ENCODE data around the gene STK38L. TPM values are rescaled to one million over a fixed set of nuclear protein-coding genes. Genes with fewer than 3 reads are reported as not detected.

STK38L gene
- total RNA-seq, 5 donors from 2014 or later (not counting 1 experiment from before 2014, with no cell fraction given): 13.5 to 19.6 (median 18.3) TPM

- Mint-ChIP-seq H3K27me3 (peaks cover 17 to 26% of the 10 kb centered on the region in 2 donors), H3K27ac (no peak overlapping the region), H3K9me3 (no peaks in the 10 kb centered on the region), H3K4me1 (peaks cover 9 to 11% (median 10%) of the 10 kb centered on the region in 3 donors), H3K4me3 (no peak overlapping the region), H3K36me3 (no peaks in the 10 kb centered on the region)
- H3K27ac ChIP-seq (ENCODE audit: low read length): no peak overlapping the region
- H3K4me1 ChIP-seq (ENCODE audit: control insufficient read depth in 1 of 2, extremely low read depth in 1 of 2, insufficient read depth in 2 of 2, low read length in 2 of 2): peaks cover 2 to 9% of the 10 kb centered on the region in 2 experiments
- no peak overlapping the region for H3K4me3 ChIP-seq (ENCODE audit: control insufficient read depth in 1 of 2, extremely low read depth in 1 of 2, low read length in 1 of 2)
- no CpG with 5 or more reads among the region's 1 CpG for WGBS (ENCODE audit: insufficient coverage)
- no peaks in the 10 kb centered on the region for H3K9me3 ChIP-seq
- CTCF ChIA-PET: no interaction called here
- no peaks in the 10 kb centered on the region for H3K36me3 ChIP-seq (ENCODE audit: control insufficient read depth in 2 of 2, extremely low read depth in 1 of 2, insufficient read depth in 1 of 2, low read length in 1 of 2)
- H3K27me3 ChIP-seq (replicated peaks in 1 of 2; ENCODE audit: control insufficient read depth in 2 of 2, extremely low read depth in 1 of 2, insufficient read depth in 2 of 2, low read length in 1 of 2): peaks cover 0 to 18% of the 10 kb centered on the region in 2 experiments
- no peak for DNase-seq
- ATAC-seq (replicated peaks in 1 of 4): no peak
- POLR2A ChIA-PET: no interaction called here
These were observed 93.3 kb downstream of the STK38L start for GRCh38 chr12:27337376-27337775.

GRCh38 chr12:27338473-27338872, 94.4 kb downstream of the STK38L start:
- Histone ChIP-seq H3K27ac (ENCODE audit: low read length) (no peak overlapping the region), H3K27me3 (replicated peaks in 1 of 2; ENCODE audit: control insufficient read depth in 2 of 2, extremely low read depth in 1 of 2, insufficient read depth in 2 of 2, low read length in 1 of 2) (peaks cover 0 to 12% of the 10 kb centered on the region in 2 experiments), H3K36me3 (ENCODE audit: control insufficient read depth in 2 of 2, extremely low read depth in 1 of 2, insufficient read depth in 1 of 2, low read length in 1 of 2) (no peaks in the 10 kb centered on the region), H3K4me1 (ENCODE audit: control insufficient read depth in 1 of 2, extremely low read depth in 1 of 2, insufficient read depth in 2 of 2, low read length in 2 of 2) (peaks cover 2 to 4% of the 10 kb centered on the region in 2 experiments), H3K4me3 (ENCODE audit: control insufficient read depth in 1 of 2, extremely low read depth in 1 of 2, low read length in 1 of 2) (no peak overlapping the region), H3K9me3 (no peaks in the 10 kb centered on the region)
- ATAC-seq (replicated peaks in 1 of 4): no peak
- Mint-ChIP-seq H3K27me3 (peaks cover 13 to 21% of the 10 kb centered on the region in 2 donors), H3K36me3 (no peaks in the 10 kb centered on the region), H3K4me3 (no peak overlapping the region), H3K9me3 (no peaks in the 10 kb centered on the region), H3K27ac (no peak overlapping the region), H3K4me1 (peaks cover 6 to 8% (median 7%) of the 10 kb centered on the region in 3 donors)
- CTCF ChIA-PET: no interaction called here
- POLR2A ChIA-PET: no interaction called here
- DNase-seq: no peak
- WGBS (ENCODE audit: insufficient coverage): 67% methylated on average over 1 of the region's 1 CpG

GRCh38 chr12:27340971-27341370, 96.9 kb downstream of the STK38L start:
- 100% methylated on average over 2 of the region's 3 CpGs for WGBS (ENCODE audit: insufficient coverage)
- no peaks in the 10 kb centered on the region for H3K36me3 Mint-ChIP-seq

GRCh38 chr12:27342536-27342935, 98.5 kb downstream of the STK38L start:
- Mint-ChIP-seq H3K4me3 (no peak overlapping the region), H3K27me3 (peaks cover 2 to 8% of the 10 kb centered on the region in 2 donors), H3K36me3 (no peaks in the 10 kb centered on the region), H3K27ac (no peak overlapping the region), H3K4me1 (no peaks in the 10 kb centered on the region), H3K9me3 (no peaks in the 10 kb centered on the region)
- Histone ChIP-seq H3K4me1 (ENCODE audit: control insufficient read depth in 1 of 2, extremely low read depth in 1 of 2, insufficient read depth in 2 of 2, low read length in 2 of 2) (no peaks in the 10 kb centered on the region), H3K36me3 (ENCODE audit: control insufficient read depth in 2 of 2, extremely low read depth in 1 of 2, insufficient read depth in 1 of 2, low read length in 1 of 2) (no peaks in the 10 kb centered on the region), H3K9me3 (no peaks in the 10 kb centered on the region), H3K27me3 (replicated peaks in 1 of 2; ENCODE audit: control insufficient read depth in 2 of 2, extremely low read depth in 1 of 2, insufficient read depth in 2 of 2, low read length in 1 of 2) (no peaks in the 10 kb centered on the region), H3K4me3 (ENCODE audit: control insufficient read depth in 1 of 2, extremely low read depth in 1 of 2, low read length in 1 of 2) (no peak overlapping the region), H3K27ac (ENCODE audit: low read length) (no peak overlapping the region)
- 100% methylated on average over 1 of the region's 2 CpGs for WGBS (ENCODE audit: insufficient coverage)
- DNase-seq (no peak), ATAC-seq (replicated peaks in 1 of 4) (no peak)
- POLR2A ChIA-PET: no interaction called here
- CTCF ChIA-PET: no interaction called here

More at GRCh38 chr12:27340971-27341370, 96.9 kb downstream of the STK38L start:
- peaks cover 0 to 4% of the 10 kb centered on the region in 2 donors for H3K27me3 Mint-ChIP-seq
- Histone ChIP-seq H3K27me3 (replicated peaks in 1 of 2; ENCODE audit: control insufficient read depth in 2 of 2, extremely low read depth in 1 of 2, insufficient read depth in 2 of 2, low read length in 1 of 2) (peaks cover 0 to 3% of the 10 kb centered on the region in 2 experiments), H3K4me3 (ENCODE audit: control insufficient read depth in 1 of 2, extremely low read depth in 1 of 2, low read length in 1 of 2) (no peak overlapping the region), H3K9me3 (no peaks in the 10 kb centered on the region), H3K4me1 (ENCODE audit: control insufficient read depth in 1 of 2, extremely low read depth in 1 of 2, insufficient read depth in 2 of 2, low read length in 2 of 2) (no peaks in the 10 kb centered on the region), H3K27ac (ENCODE audit: low read length) (no peak overlapping the region), H3K36me3 (ENCODE audit: control insufficient read depth in 2 of 2, extremely low read depth in 1 of 2, insufficient read depth in 1 of 2, low read length in 1 of 2) (no peaks in the 10 kb centered on the region)
- POLR2A ChIA-PET: no interaction called here
- CTCF ChIA-PET: no interaction called here
- no peak overlapping the region for H3K4me3 Mint-ChIP-seq
- DNase-seq (no peak), ATAC-seq (replicated peaks in 1 of 4) (no peak)
- H3K9me3 Mint-ChIP-seq: no peaks in the 10 kb centered on the region
- no peak overlapping the region for H3K27ac Mint-ChIP-seq
- no peaks in the 10 kb centered on the region for H3K4me1 Mint-ChIP-seq

- no peaks in the 10 kb centered on the region for H3K9me3 Mint-ChIP-seq
- H3K4me1 ChIP-seq (ENCODE audit: control insufficient read depth in 1 of 2, extremely low read depth in 1 of 2, insufficient read depth in 2 of 2, low read length in 2 of 2): no peaks in the 10 kb centered on the region
- no peaks in the 10 kb centered on the region for H3K4me1 Mint-ChIP-seq
- peaks cover 4 to 14% of the 10 kb centered on the region in 2 donors for H3K27me3 Mint-ChIP-seq
- POLR2A ChIA-PET: no interaction called here
- no peaks in the 10 kb centered on the region for H3K9me3 ChIP-seq
- no peak overlapping the region for H3K27ac Mint-ChIP-seq
- no peak for DNase-seq
- ATAC-seq (replicated peaks in 1 of 4): no peak
- H3K27me3 ChIP-seq (replicated peaks in 1 of 2; ENCODE audit: control insufficient read depth in 2 of 2, extremely low read depth in 1 of 2, insufficient read depth in 2 of 2, low read length in 1 of 2): no peaks in the 10 kb centered on the region
- CTCF ChIA-PET: interaction anchor here in 1 of 2 donors (0.7 kb wide), 1 partner anchor 210 kb away, joined by 3 read pairs; no protein-coding TSS in a partner anchor
- WGBS (ENCODE audit: insufficient coverage): 60% methylated on average over 1 of the region's 5 CpGs
- no peaks in the 10 kb centered on the region for H3K36me3 ChIP-seq (ENCODE audit: control insufficient read depth in 2 of 2, extremely low read depth in 1 of 2, insufficient read depth in 1 of 2, low read length in 1 of 2)
- H3K4me3 ChIP-seq (ENCODE audit: control insufficient read depth in 1 of 2, extremely low read depth in 1 of 2, low read length in 1 of 2): no peak overlapping the region
- H3K27ac ChIP-seq (ENCODE audit: low read length): no peak overlapping the region
- no peak overlapping the region for H3K4me3 Mint-ChIP-seq
- H3K36me3 Mint-ChIP-seq: no peaks in the 10 kb centered on the region
These were observed 99.3 kb downstream of the STK38L start for GRCh38 chr12:27343255-27344000.

- Histone ChIP-seq H3K36me3 (ENCODE audit: control insufficient read depth in 2 of 2, extremely low read depth in 1 of 2, insufficient read depth in 1 of 2, low read length in 1 of 2) (no peaks in the 10 kb centered on the region), H3K4me3 (ENCODE audit: control insufficient read depth in 1 of 2, extremely low read depth in 1 of 2, low read length in 1 of 2) (no peak overlapping the region), H3K27me3 (replicated peaks in 1 of 2; ENCODE audit: control insufficient read depth in 2 of 2, extremely low read depth in 1 of 2, insufficient read depth in 2 of 2, low read length in 1 of 2) (no peaks in the 10 kb centered on the region), H3K9me3 (no peaks in the 10 kb centered on the region), H3K27ac (ENCODE audit: low read length) (no peak overlapping the region), H3K4me1 (ENCODE audit: control insufficient read depth in 1 of 2, extremely low read depth in 1 of 2, insufficient read depth in 2 of 2, low read length in 2 of 2) (no peaks in the 10 kb centered on the region)
- Mint-ChIP-seq H3K27me3 (peaks cover 4 to 14% of the 10 kb centered on the region in 2 donors), H3K4me3 (no peak overlapping the region), H3K36me3 (no peaks in the 10 kb centered on the region), H3K4me1 (no peaks in the 10 kb centered on the region), H3K9me3 (no peaks in the 10 kb centered on the region), H3K27ac (no peak overlapping the region)
- ChIA-PET POLR2A (no interaction called here), CTCF (interaction anchor here in 1 of 2 donors (0.7 kb wide), 1 partner anchor 209 kb away, joined by 3 read pairs; no protein-coding TSS in a partner anchor)
- WGBS (ENCODE audit: insufficient coverage): 100% methylated on average over 1 of the region's 2 CpGs
- DNase-seq (no peak), ATAC-seq (replicated peaks in 1 of 4) (no peak)
These were observed 100.2 kb downstream of the STK38L start for GRCh38 chr12:27344246-27344645.

All from T-cell (primary cell).